Glutamatergic neuron (in vitro differentiated cells): ENCODE data around the gene CTDSP1. TPM values are rescaled to one million over a fixed set of nuclear protein-coding genes. Genes with fewer than 3 reads are reported as not detected.

Experiments used
- DNase-seq: peaks from one replicate; pipeline ENCODE4 v3.0.0; 2022
- H3K27ac Mint-ChIP-seq: one replicate; pipeline ENCODE4 v1.8.0; 2020; ENCODE audit warnings: mild to moderate bottlenecking, mixed read lengths, inconsistent platforms; ENCODE audit not compliant: unreplicated experiment
- H3K27me3 Mint-ChIP-seq: one replicate; pipeline ENCODE4 v1.8.0; 2020; ENCODE audit warnings: mild to moderate bottlenecking, moderate library complexity, mixed read lengths, inconsistent platforms; ENCODE audit not compliant: unreplicated experiment
- H3K36me3 Mint-ChIP-seq: one replicate; pipeline ENCODE4 v1.8.0; 2020; ENCODE audit warnings: mild to moderate bottlenecking, mixed read lengths, inconsistent platforms; ENCODE audit not compliant: unreplicated experiment
- H3K4me1 Mint-ChIP-seq: one replicate; pipeline ENCODE4 v1.8.0; 2020; ENCODE audit warnings: mild to moderate bottlenecking, low read depth, mixed read lengths, inconsistent platforms; ENCODE audit not compliant: unreplicated experiment
- H3K4me3 Mint-ChIP-seq: one replicate; pipeline ENCODE4 v1.8.0; 2020; ENCODE audit warnings: mild to moderate bottlenecking, mixed read lengths, inconsistent platforms; ENCODE audit not compliant: unreplicated experiment
- H3K9me3 Mint-ChIP-seq: one replicate; pipeline ENCODE4 v1.8.0; 2020; ENCODE audit warnings: mild to moderate bottlenecking, moderate library complexity, mixed read lengths, inconsistent platforms; ENCODE audit not compliant: unreplicated experiment
- total RNA-seq: library from RNA; stranded (reverse); fragmentation: NEBNext Ultra II Directional; extraction: Animal tissue kit (Norgen Biotek cat#: 25700); gene quantifications from one replicate; pipeline ENCODE4 v1.2.1, GENCODE V29; 2021; ENCODE audit not compliant: unreplicated experiment
- TF ChIP-seq, protein P1 (sequence below): fragments of 200-600 bp; sonication (generic); IDR thresholded peaks from one replicate; pipeline ENCODE4 v1.5.0; 2021; ENCODE audit not compliant: partially characterized antibody, unreplicated experiment

The CTDSP1 gene
- total RNA-seq, 1 donor from 2014 or later: 9.7 TPM

DNA sequence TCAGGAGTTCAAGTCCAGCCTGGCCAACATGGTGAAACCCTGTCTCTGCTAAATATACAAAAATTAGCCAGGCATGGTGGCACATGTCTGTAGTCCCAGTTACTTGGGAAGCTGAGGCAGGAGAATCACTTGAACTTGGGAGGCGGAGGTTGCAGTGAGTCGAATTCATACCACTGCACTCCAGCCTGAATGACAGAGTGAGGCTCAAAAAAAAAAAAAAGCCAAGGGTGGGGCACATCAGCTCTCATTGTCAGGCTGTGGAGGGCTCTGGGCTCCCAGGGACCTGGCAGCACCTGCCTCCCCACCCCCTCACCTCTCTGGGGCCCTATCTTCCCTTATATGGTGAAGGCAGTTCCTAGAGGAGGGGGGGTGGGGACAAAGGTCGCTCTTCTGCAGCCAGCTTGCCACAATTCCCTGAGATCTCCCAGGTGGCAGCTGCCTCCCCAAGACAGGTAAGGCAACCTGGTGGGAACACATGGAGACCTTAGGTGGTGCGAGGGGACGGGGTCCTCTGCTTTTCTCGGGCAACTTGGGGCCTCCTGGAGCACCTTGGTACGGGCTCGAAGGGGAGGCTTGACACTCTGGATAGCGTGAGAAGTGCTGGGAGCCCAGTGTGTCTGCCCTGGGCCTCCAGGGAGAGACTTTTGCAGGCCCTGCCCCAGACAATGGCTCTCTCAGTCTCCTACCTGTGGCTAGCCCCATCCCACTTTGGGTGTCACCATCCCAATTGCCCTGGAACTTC, 19.2 kb downstream of the CTDSP1 start, which contains the start of gene VIL1:
Gene VIL1, plus strand, starts transcription at position 407 of the 742 bp plus-strand sequence. CDS start 4,656 bp downstream, outside the sequence.
- Mint-ChIP-seq H3K36me3 (no peaks in the 10 kb centered on the region), H3K4me1 (no peaks in the 10 kb centered on the region), H3K4me3 (no peak within 1 kb of the TSS), H3K27ac (no peak within 1 kb of the TSS), H3K9me3 (peaks cover 2% of the 10 kb centered on the region), H3K27me3 (peaks cover 6% of the 10 kb centered on the region)
- TF ChIP-seq, protein P1, sequence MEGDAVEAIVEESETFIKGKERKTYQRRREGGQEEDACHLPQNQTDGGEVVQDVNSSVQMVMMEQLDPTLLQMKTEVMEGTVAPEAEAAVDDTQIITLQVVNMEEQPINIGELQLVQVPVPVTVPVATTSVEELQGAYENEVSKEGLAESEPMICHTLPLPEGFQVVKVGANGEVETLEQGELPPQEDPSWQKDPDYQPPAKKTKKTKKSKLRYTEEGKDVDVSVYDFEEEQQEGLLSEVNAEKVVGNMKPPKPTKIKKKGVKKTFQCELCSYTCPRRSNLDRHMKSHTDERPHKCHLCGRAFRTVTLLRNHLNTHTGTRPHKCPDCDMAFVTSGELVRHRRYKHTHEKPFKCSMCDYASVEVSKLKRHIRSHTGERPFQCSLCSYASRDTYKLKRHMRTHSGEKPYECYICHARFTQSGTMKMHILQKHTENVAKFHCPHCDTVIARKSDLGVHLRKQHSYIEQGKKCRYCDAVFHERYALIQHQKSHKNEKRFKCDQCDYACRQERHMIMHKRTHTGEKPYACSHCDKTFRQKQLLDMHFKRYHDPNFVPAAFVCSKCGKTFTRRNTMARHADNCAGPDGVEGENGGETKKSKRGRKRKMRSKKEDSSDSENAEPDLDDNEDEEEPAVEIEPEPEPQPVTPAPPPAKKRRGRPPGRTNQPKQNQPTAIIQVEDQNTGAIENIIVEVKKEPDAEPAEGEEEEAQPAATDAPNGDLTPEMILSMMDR: no peak
- no peak for DNase-seq

DNA sequence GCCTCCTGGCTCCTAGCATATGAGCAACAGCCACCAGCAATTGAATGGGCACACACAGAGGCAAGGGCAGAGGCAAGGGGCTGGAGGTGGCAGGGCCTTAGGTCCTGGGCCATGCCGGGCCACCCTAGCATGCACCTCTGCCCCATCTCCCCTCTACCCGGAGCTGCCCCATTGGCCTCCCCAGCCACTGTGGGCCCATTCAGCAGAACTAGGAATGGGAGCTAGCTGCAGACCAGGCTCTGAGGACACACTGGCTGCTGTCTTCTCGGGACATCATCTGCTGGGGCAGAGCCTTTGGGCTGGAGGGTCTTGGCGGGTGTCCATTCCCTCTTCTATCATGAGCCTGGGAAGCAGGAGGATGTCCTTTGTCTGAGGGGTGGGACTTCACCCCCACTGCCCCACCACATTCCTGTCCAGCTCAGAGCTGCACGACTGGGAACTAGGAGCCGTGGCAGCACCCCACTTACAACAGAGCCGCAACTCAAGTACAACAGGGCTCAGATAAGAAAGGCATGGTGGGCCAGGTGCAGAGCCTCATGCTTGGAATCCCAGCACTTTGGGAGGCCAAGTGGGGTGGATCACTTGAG, 20.1 kb downstream of the CTDSP1 start:
- Mint-ChIP-seq H3K9me3 (peaks cover 2% of the 10 kb centered on the region), H3K36me3 (no peaks in the 10 kb centered on the region), H3K27ac (no peak overlapping the region), H3K4me3 (no peak overlapping the region), H3K27me3 (peaks cover 8% of the 10 kb centered on the region), H3K4me1 (no peaks in the 10 kb centered on the region)
- no peak for DNase-seq
- TF ChIP-seq, protein P1: no peak

DNA sequence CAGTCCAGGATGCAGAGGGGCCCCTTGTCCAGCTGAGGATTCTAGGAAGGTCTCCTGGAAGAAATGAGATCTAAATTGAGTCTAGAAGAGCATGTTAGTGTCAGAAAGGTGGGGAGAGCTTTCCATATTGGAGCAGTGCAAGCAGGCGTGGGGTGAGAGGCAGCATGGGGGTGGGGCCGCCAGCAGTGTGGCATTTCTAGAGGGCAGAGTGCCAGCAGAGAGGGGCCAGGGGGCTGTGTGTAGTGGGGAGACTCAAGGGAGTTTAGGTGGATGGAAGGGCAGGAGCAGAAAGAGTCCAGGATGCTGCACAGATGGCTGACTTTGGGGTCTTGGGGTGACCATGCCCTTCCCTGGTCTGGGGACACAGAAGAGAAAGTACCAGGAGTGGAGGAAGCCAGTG, 21.4 kb downstream of the CTDSP1 start:
- no peaks in the 10 kb centered on the region for H3K4me1 Mint-ChIP-seq
- no peaks in the 10 kb centered on the region for H3K36me3 Mint-ChIP-seq
- H3K9me3 Mint-ChIP-seq: peaks cover 2% of the 10 kb centered on the region
- DNase-seq: no peak
- TF ChIP-seq, protein P1: no peak
- no peak overlapping the region for H3K4me3 Mint-ChIP-seq
- H3K27ac Mint-ChIP-seq: no peak overlapping the region
- H3K27me3 Mint-ChIP-seq: peaks cover 8% of the 10 kb centered on the region

DNA sequence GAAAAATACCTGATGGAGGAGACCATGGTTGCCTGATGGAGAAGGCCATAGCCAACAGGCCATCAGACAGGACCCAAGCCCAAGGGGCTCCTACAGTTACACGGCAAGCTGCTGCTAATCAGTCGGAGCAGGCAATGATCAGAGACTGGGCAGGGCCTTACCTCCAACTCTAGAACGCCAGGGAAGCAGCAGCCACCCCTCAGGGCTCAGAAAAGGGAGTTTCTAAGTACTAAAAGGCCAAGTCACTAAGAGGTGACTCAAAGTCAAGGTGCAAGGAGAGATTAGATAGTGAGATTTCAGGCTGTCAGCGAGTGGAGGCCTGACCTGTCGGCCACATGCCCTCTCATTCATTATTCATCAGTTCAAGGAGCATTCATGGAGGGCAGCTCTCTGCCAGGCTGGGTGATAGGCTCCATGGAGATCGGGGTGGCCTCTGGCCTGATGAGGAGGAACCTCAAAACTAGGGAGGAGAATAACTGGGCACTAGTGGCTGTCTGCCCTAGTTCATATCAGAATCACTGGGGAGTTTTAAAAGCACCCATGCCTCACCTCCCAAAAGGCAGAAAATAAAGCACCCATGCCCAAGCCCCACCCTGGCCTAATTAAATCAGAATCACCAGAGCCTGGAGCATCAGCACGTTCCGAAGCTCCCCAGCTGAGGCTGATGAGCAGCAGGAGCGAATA, 22.9 kb downstream of the CTDSP1 start:
- H3K4me3 Mint-ChIP-seq: no peak overlapping the region
- TF ChIP-seq, protein P1: no peak
- peaks cover 5% of the 10 kb centered on the region for H3K27me3 Mint-ChIP-seq
- no peaks in the 10 kb centered on the region for H3K36me3 Mint-ChIP-seq
- no peaks in the 10 kb centered on the region for H3K4me1 Mint-ChIP-seq
- H3K9me3 Mint-ChIP-seq: peaks cover 2% of the 10 kb centered on the region
- no peak overlapping the region for H3K27ac Mint-ChIP-seq
- no peak for DNase-seq
